PC-9 (cell line): ENCODE results near the gene AFAP1L2.

Experiments
- EZH2 ChIP-seq: fragments of 200-600 bp; sonication (generic); IDR thresholded peaks from 2 replicates; pipeline ENCODE4 v1.8.0; 2017; ENCODE audit warnings: antibody characterized with exemption, low read depth
- TF ChIP-seq, protein P1 (sequence below): fragments of 200-600 bp; sonication (generic); conservative IDR thresholded peaks from 2 replicates; pipeline ENCODE4 v1.6.1; 2017; ENCODE audit warnings: mixed run types, antibody characterized with exemption, mild to moderate bottlenecking, moderate library complexity

DNA sequence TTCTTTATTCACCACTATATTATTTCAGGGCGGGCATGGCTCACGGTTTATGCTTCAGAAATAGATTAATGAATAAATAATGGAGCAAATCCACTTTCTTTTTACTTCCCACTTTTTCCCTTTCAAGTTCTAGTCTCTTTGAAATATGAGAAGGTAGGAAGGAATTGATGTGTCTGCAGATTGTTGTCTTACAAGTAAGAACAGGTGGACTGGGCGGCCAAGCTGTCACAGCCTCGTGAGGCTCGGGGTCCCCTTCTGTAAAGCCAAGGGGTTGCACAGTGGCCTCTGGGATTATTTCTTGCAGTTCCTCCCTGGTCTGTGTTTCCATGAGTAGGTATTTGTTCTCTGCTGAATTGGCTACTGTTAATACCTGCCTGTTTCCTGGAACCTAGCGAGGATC lies 154.1 kb downstream of the AFAP1L2 start:
- TF ChIP-seq, protein P1, sequence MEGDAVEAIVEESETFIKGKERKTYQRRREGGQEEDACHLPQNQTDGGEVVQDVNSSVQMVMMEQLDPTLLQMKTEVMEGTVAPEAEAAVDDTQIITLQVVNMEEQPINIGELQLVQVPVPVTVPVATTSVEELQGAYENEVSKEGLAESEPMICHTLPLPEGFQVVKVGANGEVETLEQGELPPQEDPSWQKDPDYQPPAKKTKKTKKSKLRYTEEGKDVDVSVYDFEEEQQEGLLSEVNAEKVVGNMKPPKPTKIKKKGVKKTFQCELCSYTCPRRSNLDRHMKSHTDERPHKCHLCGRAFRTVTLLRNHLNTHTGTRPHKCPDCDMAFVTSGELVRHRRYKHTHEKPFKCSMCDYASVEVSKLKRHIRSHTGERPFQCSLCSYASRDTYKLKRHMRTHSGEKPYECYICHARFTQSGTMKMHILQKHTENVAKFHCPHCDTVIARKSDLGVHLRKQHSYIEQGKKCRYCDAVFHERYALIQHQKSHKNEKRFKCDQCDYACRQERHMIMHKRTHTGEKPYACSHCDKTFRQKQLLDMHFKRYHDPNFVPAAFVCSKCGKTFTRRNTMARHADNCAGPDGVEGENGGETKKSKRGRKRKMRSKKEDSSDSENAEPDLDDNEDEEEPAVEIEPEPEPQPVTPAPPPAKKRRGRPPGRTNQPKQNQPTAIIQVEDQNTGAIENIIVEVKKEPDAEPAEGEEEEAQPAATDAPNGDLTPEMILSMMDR, result no peak
- TF ChIP-seq EZH2, result no peak
